HG03196 (cell line): Measurements from ENCODE around the gene PM20D2.

Source experiments
- ATAC-seq: cut with Tn5 transposase; IDR thresholded peaks from one replicate; pipeline ENCODE4 v1.9.1; 2021; ENCODE audit not compliant: unreplicated experiment

The PM20D2 gene

DNA sequence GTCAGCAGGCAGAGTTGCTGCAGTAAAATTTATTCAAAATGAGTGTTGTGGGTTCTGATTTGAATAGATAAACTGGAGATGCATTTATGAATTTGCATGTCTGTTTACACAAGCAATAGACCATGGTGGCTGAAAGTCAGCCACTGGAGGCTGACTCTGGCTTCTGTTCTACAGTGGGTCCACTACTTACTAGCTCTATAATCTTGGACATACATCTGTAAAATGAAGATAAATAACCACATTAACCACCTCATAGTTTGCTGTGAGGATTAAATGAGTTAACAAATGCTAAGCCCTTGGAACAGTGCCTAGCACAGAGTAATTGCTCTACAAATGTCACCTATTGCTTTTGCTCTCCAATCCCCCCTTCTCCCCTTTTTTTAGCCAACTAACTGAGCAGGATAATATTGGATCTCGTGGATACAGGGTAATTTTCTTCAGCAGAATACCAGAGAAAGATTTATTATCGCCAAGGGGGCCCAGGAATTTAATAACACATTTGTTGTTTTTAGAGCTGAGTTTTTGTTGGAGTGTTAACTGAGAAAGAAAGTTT, 1.4 kb upstream of the PM20D2 start:
- ATAC-seq, result no peak

DNA sequence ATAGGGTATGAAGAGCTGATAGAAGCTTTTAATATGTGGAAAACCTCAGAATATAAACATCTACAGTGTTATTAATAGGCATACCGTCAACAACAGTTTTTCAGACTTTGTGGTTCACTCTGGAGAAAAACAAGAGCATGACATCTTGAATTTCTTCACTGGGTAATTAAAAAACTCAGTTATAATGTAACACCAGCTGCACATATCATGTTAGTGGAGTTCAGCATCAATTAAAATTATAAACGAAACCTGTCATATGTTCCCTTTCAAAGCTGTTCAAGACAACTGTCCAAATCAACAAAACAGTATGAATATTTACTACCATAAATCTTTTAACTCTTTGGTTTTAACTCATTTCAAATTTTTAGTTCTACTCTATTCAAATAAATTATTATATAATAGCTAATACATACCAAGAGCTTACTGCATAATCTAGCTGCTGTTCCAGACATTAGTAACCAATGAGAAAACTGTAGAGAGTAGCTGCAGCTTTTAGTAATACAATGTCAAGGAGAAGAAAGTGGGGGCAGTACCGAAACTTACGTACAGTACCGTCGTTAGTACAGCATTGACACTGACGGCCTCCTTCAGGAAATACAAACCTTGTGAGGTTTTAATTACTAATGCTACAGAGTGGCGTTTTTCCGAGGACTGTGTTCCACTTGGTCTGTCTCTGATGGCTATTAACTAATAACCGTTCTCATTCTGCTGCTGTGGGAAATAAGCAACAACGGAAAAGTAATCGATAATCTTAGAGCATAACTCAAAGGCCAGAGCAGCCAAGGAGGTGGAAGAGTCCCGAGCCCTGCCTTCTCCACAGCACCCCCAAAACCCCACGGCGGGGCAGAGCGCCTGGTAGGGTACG, 532 bp upstream of the PM20D2 start:
- peak; percentile 50 for ATAC-seq

DNA sequence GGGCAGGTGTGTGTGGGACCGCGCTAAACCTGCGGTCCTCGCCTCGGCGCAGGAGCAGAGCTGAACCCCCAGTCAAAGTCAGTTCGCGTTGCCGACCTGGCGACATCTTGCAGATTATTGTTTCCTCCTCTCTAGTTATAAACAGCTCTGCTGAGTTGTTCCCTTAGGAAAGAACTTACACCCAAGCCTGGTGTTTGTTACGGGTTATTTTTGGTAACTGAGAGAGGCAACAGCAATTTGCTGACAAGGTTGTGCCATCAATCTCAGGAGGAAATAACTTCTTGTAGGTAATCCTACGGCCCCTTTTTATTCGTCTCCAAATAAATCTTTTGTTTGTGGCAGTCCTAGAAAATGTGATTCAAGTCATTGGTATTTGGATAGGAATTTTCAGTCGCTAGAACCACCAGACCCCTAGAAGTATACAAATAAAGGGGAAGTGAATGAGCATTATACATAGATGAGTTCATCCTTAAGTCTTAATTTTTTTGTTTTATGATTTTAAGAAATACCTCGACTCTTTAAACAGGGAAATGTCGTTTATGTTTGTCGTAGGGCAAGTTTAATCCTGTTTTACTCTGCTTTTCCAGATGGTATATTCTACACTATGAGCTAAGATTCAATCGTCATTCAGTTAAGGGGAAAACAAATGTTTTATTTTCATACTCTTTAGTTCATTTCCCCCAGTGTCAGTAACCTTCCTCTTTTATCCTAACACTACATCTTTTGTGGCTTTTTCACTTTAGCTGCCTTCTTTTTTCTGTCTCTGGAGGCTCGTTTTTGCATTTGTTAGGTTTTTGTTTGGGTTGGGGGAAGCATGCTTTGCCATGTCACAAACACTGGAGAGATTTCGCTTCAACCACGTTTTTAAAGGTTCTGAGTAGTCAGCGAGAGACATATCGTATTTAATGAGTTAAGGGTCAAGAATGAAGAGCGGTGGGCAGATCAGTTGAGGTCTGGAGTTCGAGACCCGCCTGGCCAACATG, 1.2 kb downstream of the PM20D2 start:
- ATAC-seq, result no peak

DNA sequence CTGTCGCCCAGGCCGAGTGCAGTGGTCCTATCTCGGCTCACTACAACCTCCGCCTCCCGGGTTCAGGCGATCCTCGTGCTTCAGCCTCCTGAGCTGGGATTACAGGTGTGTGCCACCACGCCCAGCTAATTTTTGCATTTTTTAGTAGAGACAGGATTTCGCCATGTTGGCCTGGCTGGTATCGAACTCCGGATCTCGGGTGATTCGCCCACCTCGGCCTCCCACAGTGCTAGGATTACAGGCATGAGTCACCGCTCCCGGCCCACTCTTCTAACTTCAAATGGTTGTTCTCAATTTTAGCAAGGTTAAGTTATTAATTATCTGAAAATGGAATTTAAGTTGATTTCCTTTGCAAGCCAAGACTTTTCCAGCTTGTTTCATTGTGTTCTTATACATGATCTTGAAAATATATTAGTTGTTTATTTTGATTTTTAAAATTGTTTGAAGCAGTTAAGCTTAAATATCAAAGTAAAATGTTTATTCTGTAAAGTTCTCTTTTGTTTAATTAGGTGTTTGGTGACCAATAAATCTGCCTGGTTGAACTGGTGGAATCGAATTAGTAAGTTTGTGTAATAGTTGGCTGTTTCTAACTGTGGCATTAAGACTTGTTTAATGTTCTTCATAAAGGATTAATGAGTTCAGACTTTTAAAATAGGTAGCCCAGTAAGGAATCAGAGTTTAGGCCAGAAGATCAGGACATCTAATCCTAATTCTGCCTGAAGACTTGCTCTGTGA, 2.3 kb downstream of the PM20D2 start:
- no peak for ATAC-seq

DNA sequence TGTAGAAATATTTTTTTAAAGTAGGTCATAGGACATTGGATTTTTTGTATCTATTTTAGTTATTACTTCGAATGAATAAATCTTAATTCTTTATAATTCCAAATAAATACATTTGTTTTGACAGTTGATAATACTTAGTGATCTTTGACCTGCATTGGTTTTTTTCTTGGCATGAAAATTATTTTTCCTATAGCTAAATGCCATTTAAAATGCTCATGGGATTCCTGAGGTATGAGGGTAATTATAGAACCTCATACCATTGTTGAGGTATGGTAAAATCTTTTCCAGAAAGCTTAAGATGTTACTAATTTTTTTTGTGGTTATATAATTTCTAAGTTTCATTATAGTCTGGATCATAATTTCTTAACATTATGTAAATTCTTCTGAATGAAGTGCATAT, 8.3 kb downstream of the PM20D2 start:
- no peak for ATAC-seq

DNA sequence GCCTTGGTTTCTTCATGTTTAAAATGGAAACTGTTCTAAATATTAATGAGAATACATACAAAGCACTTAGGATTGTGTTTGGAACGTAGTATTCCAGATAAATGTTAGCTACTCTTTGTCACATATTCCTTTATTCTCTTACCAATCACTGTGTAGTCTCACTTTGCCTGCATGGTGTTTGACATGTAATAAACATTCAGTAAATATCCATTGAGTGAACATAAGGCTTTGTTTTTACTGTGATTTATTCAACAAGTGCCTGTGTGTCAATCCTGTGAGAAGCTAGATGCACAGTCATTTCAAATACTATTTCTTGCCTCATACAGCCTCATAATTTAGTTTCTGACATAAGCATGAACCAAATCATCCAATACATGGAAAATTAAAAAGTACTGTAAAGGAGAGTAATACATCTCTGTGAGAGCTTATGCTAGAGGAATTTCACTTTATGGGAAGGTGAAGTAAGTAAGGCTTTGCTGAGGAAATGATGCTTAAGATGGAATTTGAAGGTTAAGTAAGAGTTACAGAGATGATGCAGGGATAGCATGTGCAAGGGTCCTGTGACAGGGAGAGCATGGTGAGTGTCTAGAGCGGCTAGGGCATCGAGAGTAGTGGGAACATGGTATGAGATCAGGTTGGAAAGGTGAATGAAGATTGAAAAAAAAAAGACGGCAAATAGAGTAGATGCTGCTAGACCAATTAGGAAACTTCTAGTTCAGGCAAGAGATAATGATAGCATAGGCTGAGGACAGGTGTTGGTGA, 14.7 kb downstream of the PM20D2 start:
- no peak for ATAC-seq

DNA sequence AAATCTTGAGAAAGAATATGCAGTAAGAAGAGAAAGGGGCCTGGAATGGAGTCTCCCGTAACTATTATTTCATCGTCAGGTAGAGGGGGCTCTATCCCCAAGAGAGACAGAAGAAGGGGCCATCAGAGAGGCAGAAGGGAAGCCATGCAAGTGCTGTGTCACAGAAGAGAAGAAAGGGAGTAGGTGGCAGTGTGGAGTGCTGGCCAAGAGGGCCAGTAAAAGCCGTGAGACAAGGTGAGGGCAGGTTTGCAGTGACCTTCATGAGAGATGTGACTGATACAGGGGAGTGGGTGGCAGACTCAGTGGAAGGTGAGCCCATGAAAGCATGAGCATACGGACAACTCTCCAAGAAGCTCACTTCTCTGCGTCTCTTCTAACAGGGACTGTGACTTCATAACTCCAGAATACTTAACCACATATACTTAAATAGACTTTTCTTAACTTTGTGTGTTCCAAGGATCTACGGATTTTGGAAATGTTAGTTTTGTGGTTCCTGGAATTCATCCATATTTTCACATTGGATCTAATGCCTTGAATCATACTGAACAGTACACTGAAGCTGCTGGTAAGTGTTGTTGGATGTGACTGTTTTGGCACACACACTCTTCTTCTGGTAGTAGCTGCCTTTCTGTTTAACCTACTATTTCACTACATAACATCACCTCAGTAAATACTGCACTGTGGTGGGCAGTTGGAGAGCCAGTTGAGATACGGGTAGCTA, 15.6 kb downstream of the PM20D2 start:
- no peak for ATAC-seq

DNA sequence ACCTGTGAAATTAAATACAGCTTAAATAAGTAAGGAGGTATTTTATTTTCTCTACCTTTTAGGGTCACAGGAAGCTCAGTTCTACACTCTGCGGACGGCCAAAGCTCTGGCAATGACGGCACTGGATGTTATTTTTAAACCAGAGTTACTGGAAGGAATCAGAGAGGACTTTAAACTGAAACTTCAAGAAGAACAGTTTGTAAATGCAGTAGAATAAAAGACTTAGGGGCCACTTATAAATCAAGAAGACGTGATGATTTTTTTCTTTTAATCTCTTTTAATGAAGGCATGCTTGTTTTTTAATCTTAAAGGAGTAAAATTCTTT, 16.2 kb downstream of the PM20D2 start:
- no peak for ATAC-seq

DNA sequence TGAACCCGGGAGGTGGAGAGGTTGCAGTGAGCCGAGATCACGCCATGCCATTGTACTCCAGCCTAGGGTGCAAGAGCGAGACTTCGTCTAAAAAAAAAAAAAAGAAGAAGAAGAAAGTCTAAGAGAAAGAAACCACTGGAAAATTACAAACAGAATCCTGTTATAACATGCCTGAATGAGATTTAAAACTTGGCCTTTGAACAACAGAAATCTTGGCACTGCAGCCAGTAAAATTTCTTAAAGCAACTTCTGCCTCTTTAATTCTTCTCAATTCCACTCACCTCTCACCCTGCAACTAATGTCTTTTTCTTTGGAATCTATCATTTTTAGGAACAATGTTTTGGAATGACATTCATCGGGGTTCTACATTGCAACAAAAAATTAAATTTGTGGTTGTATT, 26.3 kb downstream of the PM20D2 start:
- no peak for ATAC-seq

DNA sequence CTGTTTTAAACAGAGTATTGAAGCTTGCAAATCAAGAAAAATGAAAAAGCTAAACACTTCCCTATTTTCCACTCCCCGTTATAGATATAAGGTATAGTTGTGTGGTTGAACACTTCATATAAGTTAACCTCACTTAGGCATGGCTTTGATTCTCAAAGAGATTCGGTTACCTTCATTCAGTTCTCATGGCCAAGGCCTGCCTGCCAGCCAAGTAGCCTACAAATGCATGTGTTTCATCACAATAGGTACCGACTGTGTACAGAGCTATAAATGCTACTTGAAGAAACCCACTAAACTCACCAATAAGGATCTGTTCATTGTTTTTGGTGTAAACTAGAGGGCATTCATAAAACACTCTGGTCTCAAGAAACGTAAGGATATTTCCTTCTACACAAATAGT, 27.8 kb downstream of the PM20D2 start:
- no peak for ATAC-seq

DNA sequence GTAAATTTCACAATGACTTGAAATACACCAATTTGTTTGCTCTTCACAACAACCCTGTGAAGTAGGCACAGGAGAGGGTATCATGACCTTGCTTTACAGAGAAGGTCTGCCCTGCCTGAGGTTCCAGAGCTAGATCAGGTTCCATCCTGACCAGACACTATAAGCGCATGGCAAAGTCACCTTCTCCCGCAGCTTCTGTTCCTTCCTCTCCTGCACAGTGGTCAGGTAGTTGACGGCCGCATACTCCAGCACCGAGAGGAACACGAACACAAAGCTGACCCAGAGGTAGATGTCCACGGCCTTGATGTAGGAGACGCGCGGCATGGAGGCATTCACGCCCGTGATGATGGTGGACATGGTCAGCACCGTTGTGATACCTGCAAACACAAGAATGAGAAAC, 34.3 kb downstream of the PM20D2 start:
- ATAC-seq, result no peak

DNA sequence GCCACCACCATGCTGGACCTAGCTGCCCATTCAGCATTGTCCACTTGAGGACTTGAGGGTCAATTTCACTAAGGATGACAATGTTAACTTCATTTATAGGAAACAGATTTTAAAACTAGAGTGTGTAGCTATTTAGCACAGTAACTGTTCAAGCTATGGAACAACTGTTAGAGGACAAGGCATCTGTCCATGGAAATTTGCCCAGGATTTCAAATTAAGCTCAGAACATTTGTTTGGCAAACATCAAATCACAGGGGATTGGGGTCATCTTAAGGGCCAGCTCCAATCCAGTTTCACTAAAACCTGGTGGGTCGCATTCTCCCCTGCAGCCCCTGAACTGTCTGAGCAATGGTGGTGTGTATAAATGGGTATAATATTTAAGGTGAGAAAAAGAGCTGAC, 35.1 kb downstream of the PM20D2 start:
- ATAC-seq, result no peak

DNA sequence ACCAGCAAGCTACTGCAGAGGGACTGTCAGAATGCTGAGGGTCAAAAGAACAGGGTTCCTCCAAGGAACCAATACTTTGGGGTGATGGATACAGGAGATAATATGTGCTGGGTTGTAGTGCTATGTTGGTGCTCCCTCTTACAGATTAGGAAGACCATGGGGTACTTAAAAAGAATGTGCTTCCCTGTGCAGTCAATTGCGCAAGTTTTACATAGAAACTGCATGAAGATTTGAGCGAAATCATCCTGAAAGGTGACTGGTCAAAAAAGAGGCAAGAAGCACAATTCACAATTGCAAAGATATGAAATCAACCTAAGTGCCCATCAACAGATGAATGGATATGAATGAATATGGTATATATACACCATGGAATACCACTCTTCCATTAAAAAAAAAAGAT, 37.4 kb downstream of the PM20D2 start:
- no peak for ATAC-seq

DNA sequence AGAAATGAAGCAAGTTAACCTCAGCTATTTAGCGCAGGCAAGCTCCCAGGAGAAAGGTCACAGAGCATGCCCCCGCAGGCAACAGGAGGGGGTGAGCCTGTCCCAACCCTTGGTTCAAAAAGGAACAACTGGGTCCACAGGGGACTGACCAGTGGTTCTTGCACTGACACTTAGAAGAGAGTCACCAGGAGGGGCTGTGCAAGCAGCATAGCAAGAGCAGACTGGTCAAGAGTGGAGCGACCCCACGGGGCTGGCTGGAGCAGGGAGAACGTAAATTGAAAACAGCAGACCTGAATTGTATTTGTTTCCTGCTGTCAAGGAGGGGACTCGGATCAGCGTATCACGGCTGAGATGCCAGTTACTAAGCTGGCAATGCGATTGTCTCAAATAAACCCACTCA, 38.5 kb downstream of the PM20D2 start:
- ATAC-seq, result no peak

DNA sequence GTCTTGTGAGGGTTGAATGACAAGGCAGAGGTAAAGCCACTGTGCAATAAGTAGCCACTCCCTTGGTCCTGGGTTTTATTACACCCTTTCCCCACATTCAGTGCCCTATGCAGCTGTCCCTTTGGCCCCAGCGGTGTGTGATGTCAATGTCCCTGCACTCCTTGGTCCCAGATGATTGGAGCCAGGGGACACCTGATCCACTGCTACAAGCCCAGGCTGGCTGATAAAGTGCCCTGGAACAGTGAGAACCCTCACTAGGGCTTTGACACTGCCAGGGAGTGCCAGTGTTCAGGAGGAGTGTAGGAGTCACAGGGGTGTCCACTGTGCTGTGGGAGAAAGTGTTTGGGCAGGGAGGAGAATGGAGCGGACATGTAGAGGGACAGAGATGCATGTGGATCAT, 40.9 kb downstream of the PM20D2 start:
- no peak for ATAC-seq

DNA sequence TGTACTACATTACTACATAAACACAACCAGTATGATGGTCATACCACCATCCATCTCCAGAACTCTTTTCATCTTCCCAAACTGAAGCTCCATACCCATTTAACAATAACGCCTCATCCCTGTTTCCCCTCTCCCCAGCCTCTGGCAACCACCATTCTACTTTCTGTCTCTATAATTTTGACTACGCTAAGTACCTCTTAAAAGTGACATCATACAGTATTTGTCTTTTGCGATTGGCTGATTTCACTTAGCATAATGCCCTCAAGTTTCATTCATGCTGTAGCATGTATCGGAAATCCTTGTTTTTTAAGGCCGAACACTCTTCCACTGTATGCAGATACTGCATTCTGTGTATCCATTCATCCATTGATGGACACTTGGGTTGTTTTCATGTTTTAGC, 41.6 kb downstream of the PM20D2 start:
- no peak for ATAC-seq

DNA sequence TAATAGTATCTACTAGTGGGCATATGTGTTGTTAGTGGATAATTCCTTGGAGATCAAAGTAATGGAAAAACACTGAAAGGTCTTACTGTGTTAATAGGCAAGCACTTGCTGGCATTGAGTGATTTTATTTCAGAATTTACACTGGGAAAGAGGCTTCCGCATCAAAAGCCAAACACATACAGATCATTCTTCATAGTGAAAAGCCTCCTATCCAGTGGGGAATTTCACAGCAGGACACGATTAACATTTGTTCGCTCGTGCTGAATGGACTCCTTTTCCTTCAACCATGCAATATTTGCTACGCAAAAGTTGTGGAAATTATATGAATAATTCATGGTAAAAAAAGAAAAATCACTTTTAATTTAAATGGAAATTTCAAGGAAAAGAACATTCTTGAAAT, 44.9 kb downstream of the PM20D2 start:
- ATAC-seq, result no peak

DNA sequence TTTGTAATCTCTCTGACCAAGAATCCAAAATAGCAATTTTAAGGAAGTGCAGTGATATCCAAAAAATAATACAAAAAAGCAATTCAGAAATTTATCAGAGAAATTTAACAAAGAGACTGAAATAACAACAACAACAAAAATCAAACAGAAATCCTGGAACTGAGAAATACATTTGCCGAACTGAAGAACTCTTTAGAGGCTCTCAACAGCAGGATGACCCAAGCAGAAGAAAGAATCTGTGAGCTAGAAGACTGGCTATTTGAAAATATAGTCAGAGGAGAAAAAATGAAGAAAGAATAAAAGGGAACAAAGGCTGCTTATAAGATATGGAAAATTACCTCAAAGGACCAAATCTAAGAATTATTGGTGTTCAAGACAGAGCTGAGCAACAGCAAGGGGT, 48.7 kb downstream of the PM20D2 start:
- no peak for ATAC-seq

DNA sequence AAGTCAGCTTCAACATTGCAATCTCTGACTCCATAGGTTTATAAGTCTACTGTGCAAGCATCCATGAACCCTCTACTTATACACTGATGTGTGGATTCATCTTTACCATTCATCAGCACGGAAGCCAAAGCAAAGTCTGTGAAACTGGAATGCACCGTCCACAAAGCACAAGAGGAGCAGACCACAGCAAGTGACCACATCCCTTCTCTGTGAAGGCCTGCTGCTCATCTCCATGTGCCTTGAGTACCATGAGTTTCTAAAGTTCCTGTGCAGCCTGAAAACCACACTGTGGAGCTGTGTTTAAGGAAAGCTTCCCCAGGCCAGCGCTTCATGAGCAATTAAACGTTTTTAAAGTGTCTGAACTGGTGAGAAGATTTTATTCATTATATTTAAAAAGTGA, 51.3 kb downstream of the PM20D2 start:
- no peak for ATAC-seq

DNA sequence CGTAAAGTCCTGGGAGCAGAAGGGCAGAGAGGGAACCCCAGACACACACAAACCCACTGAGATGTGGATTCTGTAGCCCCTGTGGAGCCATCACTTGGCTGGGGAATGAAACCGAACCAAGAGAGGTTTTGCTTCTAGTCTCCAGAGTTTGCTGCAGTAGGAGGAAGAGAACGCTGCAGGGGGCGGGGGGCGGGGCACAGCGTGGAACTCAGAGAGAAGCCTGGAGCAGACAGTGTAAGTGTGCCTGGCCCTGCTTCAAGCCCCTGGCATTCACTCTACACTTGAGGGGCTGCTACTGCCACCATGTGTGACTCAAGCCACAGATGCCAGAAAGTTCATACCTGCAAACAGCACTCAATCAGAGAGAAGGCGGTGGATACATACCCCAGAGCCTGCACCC, 52.4 kb downstream of the PM20D2 start:
- no peak for ATAC-seq
